GM21390 (cell line): ENCODE data around the gene POU2F2.

ENCODE experiments used
- ATAC-seq: cut with Tn5 transposase; IDR thresholded peaks from one replicate; pipeline ENCODE4 v1.9.1; 2021; ENCODE audit not compliant: unreplicated experiment

POU2F2 gene

GRCh38 chr19:42086188-42086736 is 46.0 kb downstream of the POU2F2 start:
- no peak for ATAC-seq

DNA sequence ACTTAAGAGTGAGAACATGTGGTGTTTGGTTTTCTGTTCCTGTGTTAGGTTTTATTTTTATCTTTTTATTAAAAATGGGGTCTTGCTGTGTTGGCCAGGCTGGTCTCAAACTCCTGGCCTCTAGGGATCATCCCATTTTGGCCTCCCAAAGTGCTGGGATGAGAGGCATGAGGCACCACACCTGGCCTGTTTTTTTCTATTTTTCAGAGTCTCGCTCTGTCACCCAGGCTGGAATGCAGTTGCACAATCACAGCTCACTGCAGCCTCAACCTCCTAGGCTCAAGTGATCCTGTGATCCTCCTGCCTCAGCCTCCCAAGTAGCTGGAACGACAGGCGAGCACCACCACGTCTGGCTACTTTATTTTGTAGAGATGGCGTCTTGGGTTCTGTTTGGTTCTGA is 48.7 kb downstream of the POU2F2 start:
- ATAC-seq = no peak

- no peak for ATAC-seq
Observed at GRCh38 chr19:42081584-42082203, 50.6 kb downstream of the POU2F2 start.

- ATAC-seq = no peak
Observed at GRCh38 chr19:42080764-42081375, 51.4 kb downstream of the POU2F2 start.

DNA sequence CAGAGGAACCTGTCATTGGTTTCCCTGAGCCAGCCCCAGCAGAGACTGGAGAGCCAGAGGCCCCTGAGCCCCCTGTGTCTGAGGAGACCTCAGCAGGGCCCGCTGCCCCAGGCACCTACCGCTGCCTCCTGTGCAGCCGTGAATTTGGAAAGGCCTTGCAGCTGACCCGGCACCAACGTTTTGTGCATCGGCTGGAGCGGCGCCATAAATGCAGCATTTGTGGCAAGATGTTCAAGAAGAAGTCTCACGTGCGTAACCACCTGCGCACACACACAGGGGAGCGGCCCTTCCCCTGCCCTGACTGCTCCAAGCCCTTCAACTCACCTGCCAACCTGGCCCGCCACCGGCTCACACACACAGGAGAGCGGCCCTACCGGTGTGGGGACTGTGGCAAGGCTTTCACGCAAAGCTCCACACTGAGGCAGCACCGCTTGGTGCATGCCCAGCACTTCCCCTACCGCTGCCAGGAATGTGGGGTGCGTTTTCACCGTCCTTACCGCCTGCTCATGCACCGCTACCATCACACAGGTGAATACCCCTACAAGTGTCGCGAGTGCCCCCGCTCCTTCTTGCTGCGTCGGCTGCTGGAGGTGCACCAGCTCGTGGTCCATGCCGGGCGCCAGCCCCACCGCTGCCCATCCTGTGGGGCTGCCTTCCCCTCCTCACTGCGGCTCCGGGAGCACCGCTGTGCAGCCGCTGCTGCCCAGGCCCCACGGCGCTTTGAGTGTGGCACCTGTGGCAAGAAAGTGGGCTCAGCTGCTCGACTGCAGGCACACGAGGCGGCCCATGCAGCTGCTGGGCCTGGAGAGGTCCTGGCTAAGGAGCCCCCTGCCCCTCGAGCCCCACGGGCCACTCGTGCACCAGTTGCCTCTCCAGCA is 52.1 kb downstream of the POU2F2 start:
- no peak for ATAC-seq

DNA sequence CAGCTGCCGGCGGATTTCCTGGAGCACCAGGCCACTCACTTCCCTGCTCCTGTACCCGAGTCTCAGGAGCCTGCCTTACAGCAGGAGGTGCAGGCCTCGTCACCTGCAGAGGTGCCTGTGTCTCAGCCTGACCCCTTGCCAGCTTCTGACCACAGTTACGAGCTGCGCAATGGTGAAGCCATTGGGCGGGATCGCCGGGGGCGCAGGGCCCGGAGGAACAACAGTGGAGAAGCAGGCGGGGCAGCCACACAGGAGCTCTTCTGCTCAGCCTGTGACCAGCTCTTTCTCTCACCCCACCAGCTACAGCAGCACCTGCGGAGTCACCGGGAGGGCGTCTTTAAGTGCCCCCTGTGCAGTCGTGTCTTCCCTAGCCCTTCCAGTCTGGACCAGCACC is 53.0 kb downstream of the POU2F2 start:
- ATAC-seq = no peak

DNA sequence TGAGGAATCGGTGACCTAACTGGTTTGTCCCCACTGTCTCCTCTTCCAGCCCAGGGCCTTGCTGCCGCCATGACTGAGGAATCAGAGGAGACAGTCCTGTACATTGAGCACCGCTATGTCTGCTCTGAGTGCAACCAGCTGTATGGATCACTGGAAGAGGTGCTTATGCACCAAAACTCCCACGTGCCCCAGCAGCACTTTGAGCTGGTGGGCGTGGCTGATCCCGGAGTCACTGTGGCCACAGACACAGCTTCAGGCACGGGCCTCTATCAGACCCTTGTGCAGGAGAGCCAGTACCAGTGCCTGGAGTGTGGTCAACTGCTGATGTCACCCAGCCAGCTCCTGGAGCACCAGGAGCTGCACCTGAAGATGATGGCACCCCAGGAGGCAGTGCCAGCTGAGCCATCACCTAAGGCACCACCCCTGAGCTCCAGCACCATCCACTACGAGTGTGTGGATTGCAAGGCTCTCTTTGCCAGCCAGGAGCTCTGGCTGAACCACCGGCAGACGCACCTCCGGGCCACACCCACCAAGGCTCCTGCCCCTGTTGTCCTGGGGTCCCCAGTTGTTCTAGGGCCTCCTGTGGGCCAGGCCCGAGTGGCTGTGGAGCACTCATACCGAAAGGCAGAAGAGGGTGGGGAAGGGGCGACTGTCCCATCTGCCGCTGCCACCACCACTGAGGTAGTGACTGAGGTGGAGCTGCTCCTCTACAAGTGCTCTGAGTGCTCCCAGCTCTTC is 53.5 kb downstream of the POU2F2 start:
- no peak for ATAC-seq

GRCh38 chr19:42078058-42078457 is 54.2 kb downstream of the POU2F2 start:
- ATAC-seq = no peak

DNA sequence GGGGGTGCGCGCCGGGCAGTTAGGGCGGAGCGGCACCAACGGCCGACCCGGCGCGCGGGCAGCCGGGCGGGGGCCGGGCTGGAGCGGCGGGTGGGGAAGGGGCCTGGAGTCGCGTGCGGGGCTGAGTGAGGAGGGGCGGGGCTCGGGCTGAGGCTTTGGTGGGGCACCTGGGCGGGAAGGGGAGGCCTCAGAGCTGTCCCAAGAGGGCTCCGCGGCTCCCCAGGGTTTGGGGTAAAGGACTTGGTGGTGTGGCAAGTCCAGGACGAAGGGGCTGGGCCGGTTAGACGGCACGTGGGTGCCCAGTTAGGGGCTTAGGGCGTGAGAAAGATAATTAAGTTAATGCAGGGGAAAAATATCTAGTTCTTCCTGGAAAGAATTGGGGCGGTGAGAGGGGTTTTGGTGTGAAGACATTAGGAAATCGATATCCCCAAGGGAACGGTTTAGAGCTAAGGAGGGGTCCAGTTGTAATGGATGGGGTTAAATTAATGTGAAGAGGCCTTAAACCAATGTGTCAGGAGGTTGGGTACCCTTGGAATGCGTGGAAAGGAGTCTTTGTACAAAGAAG is 55.8 kb downstream of the POU2F2 start:
- ATAC-seq = no peak

DNA sequence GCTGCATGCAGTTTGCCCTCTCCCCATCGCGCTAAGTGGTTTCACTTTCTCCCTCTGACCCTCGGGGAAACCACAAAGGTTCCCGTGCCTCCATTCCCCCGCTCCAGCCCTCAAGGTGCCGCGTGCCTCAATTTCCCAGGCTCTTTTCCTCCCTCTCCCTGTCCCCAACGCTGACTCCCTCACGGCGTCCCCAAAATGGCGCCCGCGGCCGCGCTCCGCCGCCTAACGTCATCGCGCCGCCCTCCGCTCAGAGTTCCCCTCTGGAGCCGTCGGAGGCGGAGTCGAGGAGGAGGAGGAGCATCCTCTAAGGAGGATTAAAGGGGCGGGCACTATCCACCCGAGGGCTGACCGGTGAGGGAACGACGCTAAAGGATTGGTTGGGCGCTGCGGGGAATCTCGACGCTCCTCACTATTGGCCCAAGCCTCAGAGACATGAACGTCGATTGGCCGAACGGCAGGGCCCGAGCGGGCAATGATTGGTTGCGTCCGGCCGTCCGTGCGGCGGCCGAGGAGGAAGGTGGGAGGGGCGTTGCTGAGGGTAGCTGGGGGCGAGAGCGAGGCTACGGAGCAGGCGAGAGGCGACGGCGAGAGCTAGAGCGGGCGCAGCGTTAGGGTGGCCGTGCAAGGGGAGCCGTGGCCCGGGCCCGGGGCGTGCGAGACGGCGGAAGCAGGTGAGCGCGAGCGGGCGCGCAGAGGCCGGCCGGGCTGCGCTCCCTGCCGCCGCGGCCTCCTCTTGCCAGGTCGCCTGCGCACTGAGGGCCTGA is 56.4 kb downstream of the POU2F2 start, which contains the start of gene ZNF574:
Gene ZNF574, plus strand, starts transcription at position 551 of the 764 bp plus-strand sequence. CDS start 2,441 bp downstream, outside the sequence.
- peak; percentile 90 for ATAC-seq

DNA sequence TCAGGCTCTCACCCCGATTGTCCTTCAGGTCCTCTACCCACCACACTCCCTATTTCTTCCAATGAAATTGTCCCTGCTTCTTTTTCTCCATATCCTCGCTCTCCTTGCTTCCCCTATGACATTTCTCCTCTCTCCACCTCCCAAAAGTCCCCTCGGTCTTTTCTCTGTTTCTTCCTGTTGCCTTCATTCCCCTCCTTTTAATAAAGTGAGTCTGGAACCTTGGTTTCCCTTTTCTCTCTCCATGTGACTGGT is 57.0 kb downstream of the POU2F2 start:
- no peak for ATAC-seq

- no peak for ATAC-seq
Observed at GRCh38 chr19:42074513-42075363, 57.5 kb downstream of the POU2F2 start.

DNA sequence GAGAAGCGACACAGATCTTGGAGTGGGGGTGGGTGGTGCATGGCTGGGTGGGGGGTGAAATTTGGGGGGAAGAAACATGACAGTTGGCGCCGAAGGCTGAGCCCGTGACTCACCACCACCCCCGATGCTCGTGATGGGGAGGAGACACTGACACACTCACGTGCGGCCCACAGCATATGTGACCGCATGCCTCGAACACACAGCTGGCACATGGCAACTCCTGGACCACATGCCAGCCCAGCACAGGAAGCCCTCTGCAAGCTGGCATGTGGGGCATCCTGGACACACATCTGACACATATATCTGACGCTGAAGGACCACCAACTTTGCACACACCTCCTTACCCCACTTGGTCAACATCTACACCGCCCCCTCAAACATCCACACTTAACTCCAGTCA is 61.0 kb downstream of the POU2F2 start:
- ATAC-seq = no peak

DNA sequence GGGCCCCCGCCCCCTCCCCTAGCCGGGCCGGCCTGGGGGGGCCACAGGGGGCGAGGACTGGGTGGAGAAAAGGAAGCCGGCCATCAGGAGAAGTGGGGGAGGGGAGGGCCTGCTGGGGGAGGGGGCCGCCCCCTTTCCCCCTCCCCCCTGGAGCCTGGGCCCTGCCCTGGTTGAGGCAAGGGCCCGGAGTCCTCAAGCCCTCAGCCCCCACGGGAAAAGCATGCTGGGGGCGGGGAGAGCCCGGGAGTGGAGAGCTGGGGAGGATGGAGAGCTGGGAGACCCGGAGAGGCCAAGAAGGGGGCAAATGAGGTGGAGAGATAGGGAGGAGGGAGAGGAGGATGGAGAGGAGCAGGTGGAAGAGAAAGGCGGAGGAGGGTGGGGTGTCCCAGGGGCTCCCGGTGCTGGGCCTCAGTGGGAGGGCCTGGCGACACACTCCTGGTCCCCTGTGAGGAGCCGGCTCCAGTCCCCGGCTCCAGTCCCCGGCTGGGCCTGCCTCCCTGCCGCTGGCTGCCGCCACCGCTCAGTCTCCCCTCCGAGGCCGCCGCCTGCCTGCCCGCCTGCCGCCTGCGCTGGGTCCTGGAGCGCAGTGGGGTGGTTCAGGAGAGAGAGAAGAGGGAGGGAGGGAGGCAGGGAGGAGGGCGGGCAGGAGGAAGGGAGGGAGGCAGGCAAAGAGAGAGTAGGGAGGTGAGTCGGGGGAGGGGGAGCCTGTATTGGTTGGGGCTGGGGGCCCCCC is 62.5 kb downstream of the POU2F2 start, which contains the start of gene GRIK5:
Gene GRIK5, minus strand, starts transcription at position 588 of the 733 bp plus-strand sequence. CDS start 4,436 bp downstream, outside the sequence.
- ATAC-seq = no peak

DNA sequence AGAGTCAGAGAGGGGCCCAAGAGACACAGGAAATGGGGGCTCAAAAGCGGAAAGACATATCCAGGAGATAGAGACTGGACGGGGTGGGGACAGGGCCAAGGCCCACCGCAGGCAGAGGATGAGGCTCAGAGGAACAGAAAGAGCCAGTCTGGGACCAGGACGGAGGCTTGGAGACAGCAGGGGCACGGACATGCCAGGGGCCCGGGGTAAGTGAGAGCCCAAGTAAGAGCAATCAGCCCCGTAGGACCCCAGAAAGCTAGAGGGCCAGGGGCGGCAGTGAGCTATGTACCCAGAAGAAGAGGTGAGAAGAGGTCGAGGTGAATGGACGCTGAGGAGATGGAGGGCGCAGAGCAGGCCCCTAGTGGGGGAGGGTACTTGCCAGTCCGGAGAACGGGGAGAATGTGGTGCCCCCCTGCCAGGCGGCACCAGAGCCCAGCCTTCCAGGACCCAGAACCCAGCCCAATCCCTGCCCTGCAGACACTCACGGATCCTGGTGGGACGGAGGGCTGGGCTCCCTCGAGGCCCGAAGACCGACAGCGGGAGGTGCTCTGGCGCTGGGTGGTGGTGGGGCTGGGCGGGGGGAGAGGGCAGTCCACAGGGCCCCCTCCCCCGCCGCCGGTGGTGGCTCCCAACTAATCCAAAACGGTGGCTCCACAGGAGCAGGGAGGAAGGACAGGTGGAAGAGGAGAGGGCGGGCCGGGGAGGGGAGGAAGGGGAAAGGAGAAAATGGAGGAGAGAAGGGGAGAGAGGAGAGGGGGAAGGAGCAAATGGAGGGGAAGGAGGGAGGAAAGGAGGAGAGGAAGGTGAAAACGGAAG is 63.3 kb downstream of the POU2F2 start:
- no peak for ATAC-seq

DNA sequence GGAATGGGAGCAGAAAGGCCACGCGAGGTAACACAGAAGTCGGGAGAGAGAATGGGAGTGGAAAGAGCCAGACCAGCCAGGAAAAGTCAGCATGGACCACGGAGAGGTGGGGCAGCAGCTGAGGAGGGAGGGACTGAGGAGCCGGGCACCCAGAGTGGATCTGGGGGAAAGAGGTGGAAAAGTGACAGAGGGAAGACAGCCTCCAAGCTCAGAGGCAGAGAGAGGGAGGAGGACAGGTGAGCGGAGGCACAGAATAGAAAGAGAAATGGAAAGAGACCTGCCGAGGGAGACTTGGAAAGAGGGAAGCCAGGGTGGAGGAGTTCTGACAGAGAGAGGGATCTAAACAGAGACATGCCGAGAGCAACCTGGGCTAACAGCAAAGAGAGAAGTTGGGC is 63.9 kb downstream of the POU2F2 start:
- no peak for ATAC-seq

DNA sequence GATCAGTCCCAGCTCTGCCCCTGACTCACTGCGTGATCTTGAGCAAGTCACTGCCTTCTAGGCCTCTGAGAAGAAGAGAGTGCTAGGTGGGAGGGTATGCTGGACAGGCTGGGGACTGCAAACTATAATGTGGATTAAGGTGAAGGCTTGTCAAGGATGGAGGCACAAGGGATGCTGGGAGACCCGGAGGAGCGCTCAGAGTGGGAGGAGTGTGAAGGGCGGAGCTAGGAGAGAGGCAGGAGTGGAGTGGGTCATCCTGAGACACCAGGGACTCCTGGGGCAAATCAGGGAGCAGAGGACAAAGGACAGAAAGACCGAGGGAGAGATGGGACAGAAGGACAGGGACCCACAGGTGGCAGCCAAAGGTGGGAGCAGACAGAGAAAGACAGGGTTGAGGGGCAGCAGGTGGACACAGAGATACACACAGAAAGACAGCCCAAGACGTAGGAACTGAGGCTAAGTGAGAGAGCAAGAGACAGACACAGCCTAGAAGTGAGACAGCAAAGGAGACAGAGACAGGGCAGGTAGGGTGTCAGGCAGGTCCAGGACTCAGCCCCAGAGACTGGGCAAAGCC is 64.8 kb downstream of the POU2F2 start:
- ATAC-seq = no peak
